ENCODE data around the gene CCDC158. TPM values are rescaled to one million over a fixed set of nuclear protein-coding genes. Genes with fewer than 3 reads are reported as not detected.
"Not testable (repeated sequence)": the region's sequence is repeated elsewhere in the genome, so short reads cannot be mapped to it uniquely, and the experiment has no call there.

CCDC158 gene
- total and polyA plus RNA-seq, 12 donors = 0.01 to 1.0 (median 0.29) TPM

GRCh38 chr4:76282941-76283689 is 137.8 kb downstream of the CCDC158 start:
- intact Hi-C loops (cut with DNase I) = no loop called here
- 83 to 87% methylated on average over 6 of the region's 6 CpGs for WGBS, 2 donors
- H3K27ac ChIP-seq = no peak overlapping the region
- TF ChIP-seq, protein P1, sequence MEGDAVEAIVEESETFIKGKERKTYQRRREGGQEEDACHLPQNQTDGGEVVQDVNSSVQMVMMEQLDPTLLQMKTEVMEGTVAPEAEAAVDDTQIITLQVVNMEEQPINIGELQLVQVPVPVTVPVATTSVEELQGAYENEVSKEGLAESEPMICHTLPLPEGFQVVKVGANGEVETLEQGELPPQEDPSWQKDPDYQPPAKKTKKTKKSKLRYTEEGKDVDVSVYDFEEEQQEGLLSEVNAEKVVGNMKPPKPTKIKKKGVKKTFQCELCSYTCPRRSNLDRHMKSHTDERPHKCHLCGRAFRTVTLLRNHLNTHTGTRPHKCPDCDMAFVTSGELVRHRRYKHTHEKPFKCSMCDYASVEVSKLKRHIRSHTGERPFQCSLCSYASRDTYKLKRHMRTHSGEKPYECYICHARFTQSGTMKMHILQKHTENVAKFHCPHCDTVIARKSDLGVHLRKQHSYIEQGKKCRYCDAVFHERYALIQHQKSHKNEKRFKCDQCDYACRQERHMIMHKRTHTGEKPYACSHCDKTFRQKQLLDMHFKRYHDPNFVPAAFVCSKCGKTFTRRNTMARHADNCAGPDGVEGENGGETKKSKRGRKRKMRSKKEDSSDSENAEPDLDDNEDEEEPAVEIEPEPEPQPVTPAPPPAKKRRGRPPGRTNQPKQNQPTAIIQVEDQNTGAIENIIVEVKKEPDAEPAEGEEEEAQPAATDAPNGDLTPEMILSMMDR (IDR thresholded peaks at IDR 0.05) = no peak
- no peak overlapping the region for H3K4me3 ChIP-seq
- peaks cover 0 to 10% (median 2%) of the 10 kb centered on the region in 9 donors for H3K4me1 ChIP-seq
- ATAC-seq (no peak), DNase-seq (no peak)
- H3K9me3 ChIP-seq = peaks cover 0 to 9% (median 3%) of the 10 kb centered on the region in 11 donors
- no peaks in the 10 kb centered on the region for H3K27me3 ChIP-seq
- no peaks in the 10 kb centered on the region for H3K36me3 ChIP-seq

GRCh38 chr4:76281594-76281993 is 139.3 kb downstream of the CCDC158 start:
- peak; percentile 11 to 29 for DNase-seq
- H3K27me3 ChIP-seq; intact Hi-C loops (cut with DNase I); H3K36me3 ChIP-seq; H3K9me3 ChIP-seq; H3K27ac ChIP-seq; H3K4me3 ChIP-seq: not testable (repeated sequence)
- WGBS, 2 donors = 44 to 61% methylated on average over 6 of the region's 6 CpGs
- peaks cover 0 to 10% (median 2%) of the 10 kb centered on the region in 9 donors for H3K4me1 ChIP-seq
- peak in 1 of 8 donors; percentile 31 for ATAC-seq

DNA sequence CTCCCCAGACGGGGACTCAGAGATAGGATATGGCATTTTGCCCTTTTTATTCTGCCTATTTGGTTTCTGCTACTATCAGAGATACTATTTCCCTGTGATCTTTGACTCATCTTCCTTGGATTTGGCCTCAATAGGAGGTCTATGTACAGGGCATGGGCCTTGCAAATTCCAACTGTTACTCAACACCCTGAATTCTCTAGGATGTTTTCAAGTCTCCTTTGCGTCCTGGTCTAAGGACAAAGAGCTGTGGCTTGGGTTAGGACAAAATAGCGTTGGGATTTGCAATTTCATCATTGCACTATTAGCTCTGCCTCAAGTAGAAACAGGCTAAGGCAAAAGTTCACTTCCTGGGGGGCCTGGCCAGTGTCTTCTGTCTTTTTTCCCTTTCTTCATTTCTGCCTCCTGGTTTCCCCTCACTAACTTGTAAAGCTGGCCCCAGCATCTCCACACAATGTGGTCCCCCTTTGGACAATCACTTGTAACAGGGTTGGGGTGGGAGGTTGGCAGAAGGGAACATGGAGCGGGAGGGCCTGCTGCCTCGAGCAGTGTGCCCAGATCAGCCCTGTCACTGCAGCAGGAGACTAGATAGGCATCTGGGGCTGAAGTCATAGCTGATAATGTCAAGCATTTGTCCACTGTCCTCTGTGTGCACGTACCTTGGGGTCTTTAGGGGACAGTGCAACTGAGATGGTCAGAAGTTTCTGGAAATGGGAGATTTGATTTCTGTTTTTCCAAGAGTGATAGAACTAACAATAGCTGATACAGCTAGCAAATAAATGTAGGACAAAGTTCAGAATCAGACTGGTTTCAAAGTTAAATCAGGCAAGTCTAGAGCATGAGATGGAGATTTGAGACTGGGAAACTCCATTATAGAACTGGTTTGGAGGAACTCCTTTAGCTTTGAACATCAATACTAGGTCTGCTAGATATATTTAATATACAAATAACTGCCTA is 140.2 kb downstream of the CCDC158 start:
- DNase-seq (no peak), ATAC-seq (peak in 1 of 8 donors; percentile 44)
- H3K9me3 ChIP-seq = peaks cover 0 to 2% (median 0%) of the 10 kb centered on the region in 11 donors
- TF ChIP-seq, protein P1 (IDR thresholded peaks at IDR 0.05) = no peak
- WGBS, 2 donors = 69 to 72% methylated on average over 6 of the region's 6 CpGs
- no peaks in the 10 kb centered on the region for H3K36me3 ChIP-seq
- intact Hi-C loops (cut with DNase I) = no loop called here
- H3K4me3 ChIP-seq = no peak overlapping the region
- no peak overlapping the region for H3K27ac ChIP-seq
- peaks cover 0 to 10% (median 2%) of the 10 kb centered on the region in 9 donors for H3K4me1 ChIP-seq
- no peaks in the 10 kb centered on the region for H3K27me3 ChIP-seq

DNA sequence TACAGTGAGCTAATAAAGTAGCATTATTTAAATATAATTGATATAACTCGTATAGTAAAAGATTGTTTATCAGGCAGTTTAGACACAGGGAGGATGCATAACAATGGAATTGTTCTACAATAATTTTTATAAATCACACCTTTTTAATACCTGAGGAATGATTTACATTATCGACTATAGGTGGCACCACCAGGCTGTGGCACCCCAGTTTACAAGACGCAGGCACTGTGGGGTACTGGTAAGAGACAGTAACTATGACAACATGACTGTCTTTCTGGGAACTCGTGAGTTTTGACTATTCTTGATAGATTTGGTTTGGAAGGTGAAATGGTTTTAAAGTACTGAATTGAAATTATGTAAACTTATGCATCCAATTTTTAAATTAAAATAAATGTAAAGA is 141.5 kb downstream of the CCDC158 start:
- no peak for DNase-seq
- H3K4me3 ChIP-seq = no peak overlapping the region
- no peaks in the 10 kb centered on the region for H3K9me3 ChIP-seq
- H3K27me3 ChIP-seq = no peaks in the 10 kb centered on the region
- no peak overlapping the region for H3K27ac ChIP-seq
- no peaks in the 10 kb centered on the region for H3K36me3 ChIP-seq
- ATAC-seq = no peak
- intact Hi-C loops (cut with DNase I) = no loop called here
- H3K4me1 ChIP-seq = peaks cover 0 to 10% (median 2%) of the 10 kb centered on the region in 9 donors
- TF ChIP-seq, protein P1 (IDR thresholded peaks at IDR 0.05) = peak in 2 of 9 donors; percentile 10
- 72 to 86% methylated on average over 4 of the region's 4 CpGs for WGBS, 2 donors
